GM12865 (cell line): ENCODE data around the gene MAEA.

Source experiments
- DNase-seq: peaks from one replicate; pipeline ENCODE4 v3.0.0; 2010; ENCODE audit warnings: low read depth
- H3K4me3 ChIP-seq: 2 replicates; pipeline ENCODE4 v1.5.1; 2011; ENCODE audit warnings: mild to moderate bottlenecking, low read depth, low read length, control low read depth
- TF ChIP-seq, protein P1 (sequence below): IDR thresholded peaks from 2 replicates; pipeline ENCODE4 v1.5.1; 2011; ENCODE audit warnings: low read length, control low read depth, low read depth, inconsistent platforms; ENCODE audit not compliant: insufficient read depth; ENCODE audit errors: missing control alignments

The MAEA gene

DNA sequence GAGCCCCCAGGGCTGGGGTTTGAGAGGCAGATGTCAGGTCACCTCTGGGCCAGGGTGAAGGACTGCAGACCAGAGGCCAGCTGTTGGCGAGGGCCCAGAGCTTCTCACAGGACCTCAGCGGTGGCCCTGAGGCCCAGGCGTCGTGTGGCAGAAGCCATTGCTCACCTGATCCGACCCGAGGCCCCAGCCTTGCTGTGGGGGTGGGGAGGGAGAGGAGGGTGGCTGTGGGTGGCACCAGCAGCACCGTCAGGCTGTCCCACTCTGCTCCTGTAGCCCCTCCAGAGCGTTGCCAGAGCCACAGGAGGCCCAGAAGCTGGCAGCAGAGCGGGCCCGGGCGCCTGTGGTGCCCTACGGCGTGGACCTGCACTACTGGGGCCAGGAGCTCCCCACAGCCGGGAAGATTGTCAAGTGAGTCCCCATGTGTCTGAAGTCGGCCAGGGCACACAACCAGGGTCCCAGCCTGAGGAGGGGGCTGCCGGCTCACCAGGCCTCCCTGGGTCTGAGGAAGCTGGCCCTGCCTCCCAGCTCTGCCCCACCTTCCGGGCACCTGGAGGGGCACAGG is 86.2 kb downstream of the MAEA start:
- TF ChIP-seq, protein P1, sequence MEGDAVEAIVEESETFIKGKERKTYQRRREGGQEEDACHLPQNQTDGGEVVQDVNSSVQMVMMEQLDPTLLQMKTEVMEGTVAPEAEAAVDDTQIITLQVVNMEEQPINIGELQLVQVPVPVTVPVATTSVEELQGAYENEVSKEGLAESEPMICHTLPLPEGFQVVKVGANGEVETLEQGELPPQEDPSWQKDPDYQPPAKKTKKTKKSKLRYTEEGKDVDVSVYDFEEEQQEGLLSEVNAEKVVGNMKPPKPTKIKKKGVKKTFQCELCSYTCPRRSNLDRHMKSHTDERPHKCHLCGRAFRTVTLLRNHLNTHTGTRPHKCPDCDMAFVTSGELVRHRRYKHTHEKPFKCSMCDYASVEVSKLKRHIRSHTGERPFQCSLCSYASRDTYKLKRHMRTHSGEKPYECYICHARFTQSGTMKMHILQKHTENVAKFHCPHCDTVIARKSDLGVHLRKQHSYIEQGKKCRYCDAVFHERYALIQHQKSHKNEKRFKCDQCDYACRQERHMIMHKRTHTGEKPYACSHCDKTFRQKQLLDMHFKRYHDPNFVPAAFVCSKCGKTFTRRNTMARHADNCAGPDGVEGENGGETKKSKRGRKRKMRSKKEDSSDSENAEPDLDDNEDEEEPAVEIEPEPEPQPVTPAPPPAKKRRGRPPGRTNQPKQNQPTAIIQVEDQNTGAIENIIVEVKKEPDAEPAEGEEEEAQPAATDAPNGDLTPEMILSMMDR: no peak
- no peak for DNase-seq
- H3K4me3 ChIP-seq: no peak overlapping the region

DNA sequence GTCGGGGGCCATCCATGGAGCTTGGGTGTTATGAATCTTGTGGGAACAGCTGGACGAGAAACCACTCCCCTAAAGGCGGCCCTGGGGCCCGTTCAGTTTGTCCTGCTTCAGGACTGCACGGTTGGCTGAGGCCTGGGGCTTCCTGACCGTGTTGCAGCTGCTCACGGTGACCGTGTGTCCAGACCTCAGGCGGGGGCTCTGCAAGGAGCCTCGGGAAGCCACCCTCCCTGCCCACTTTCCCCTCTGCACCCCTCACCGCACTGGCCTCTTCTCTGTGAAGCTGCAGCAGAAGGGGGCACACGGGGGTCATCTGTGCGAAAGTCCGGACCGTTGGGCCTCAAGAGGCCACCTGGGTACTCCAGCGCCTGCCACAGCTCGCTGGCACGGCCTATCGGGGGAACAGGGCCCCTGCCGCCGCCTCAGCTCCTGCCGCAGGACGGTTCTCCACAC is 86.7 kb downstream of the MAEA start:
- no peak for DNase-seq
- no peak overlapping the region for H3K4me3 ChIP-seq
- TF ChIP-seq, protein P1: no peak

DNA sequence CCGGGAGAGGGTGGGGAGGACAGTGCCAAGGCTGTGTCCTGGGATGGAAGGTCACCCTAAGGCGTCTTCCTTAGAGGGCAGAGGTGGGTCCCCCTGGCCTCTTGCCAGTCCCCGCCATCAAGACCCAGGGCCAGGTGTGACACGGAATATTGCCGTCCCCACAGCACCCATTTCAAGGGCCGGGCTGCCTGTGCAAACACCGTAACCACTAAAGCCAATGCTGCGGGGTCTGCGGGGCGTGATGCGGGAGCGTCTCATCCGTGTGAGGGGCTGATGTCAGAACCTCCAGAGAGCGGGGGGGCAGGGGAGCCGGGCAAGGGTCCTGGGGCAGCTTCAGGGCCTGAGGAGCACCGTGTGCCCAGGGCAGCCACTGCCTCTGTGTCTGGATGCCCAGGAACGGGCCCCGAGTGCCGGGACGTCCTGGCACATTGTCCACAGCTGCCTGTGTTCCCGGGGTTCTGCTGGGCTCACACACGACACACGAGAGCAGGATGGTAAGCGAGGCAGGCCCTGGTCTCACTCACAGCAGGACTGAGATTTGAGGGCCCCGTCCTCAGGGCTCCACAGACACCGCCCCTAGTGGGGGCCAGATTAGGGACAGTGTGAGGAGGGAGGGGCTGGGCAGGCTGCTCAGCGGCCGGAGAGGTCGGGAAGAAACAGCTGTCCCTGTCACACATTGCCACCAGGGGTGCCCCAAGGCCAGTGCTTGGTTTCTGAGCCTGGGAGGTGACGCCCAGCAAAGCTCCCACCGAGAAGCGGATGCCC is 87.3 kb downstream of the MAEA start:
- TF ChIP-seq, protein P1: no peak
- no peak for DNase-seq
- no peak overlapping the region for H3K4me3 ChIP-seq

DNA sequence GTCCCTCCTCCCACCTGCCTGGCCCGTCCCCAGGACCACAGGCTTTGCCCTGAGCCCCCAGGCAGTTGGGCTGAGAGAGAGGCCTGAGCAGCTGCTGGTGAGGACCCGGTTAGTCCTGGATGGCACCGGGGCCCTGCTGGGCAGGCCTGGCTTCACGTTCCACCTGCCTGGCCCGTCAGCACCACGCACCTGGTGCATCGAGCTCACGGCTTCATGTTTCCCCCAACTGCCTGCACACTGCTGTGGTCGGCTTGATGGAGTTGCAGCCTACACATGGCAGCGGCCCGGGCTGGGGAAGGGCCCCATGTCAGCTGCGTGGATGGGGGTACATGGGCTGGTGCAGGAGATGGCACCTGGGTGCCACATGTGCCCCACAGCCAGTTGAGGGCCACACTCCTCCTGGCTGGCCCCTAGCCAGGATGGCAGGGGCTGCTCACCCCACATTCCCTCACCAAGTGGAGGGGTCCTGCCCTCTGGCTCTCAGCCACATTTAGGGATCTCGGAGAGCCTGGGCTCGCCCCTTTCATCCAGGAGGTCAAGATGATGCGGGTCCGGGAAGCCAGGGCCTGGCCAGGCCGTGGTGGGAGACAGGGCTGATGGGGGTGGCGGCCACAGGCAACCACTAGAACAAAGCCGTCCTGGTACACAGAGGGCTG is 88.0 kb downstream of the MAEA start:
- H3K4me3 ChIP-seq: no peak overlapping the region
- TF ChIP-seq, protein P1: no peak
- no peak for DNase-seq

DNA sequence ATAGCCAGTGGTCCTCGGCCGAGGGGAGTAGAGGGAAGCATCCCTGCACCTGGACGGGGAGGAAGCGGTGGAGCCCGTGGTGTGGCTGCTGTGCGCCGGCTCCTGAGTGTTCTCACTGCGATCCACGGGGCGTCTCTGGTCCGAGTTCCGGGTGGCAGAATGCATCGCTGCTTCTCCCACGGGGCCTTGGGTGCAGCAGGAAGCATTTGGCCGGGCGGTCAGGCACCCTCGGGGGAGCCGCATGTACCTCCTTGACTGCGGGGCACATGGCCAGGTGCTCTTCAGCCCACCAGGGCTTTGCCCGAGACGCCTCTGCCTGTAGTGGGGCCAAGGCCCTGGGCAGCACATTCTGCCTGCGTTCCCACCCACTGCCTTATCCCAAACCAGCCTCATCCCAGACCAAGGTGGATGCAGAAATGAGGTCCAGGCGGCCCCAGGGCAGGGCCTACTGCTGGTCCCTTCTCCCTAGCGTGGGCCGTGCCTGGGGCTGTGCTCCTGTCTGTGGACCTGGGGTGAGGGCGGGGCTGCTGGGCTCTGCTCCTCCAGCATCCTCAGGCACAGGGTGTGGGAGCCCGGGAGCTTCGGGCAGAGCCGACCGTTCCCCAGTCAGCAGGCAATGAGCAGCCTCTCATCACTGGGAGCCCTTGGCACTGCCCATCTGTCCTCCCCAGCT is 89.0 kb downstream of the MAEA start:
- no peak for DNase-seq
- TF ChIP-seq, protein P1: no peak
- H3K4me3 ChIP-seq: no peak overlapping the region

DNA sequence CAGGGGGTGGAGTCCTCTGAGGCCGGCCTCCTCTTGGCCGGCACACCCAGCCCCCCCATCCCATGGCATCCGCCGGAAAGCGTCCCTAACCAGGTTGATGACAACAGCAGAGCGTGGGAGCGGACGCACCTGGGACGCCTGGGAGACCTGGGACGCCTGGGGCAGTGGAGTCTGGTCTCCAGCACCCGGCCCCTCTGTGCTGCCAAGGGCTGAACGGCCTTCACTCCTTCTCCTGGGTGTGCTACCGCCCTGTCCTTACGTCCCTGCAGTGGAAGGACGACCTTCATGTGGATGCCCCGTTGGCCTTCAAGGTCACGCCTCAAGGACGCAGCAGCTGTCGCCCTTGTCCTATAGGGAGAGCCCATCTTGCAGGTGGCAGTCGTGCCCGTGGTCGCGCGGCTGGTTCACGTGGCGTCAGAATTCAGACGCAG is 89.7 kb downstream of the MAEA start:
- H3K4me3 ChIP-seq: no peak overlapping the region
- TF ChIP-seq, protein P1: no peak

More for the DNA sequence above, 89.7 kb downstream of the MAEA start:
- no peak for DNase-seq
